Central memory CD4-positive, alpha-beta T cell (primary cell): ENCODE data around the gene ABHD17B.

Source experiments
- DNase-seq: peaks from one replicate; pipeline ENCODE4 v3.0.0; 2022

ABHD17B gene

GRCh38 chr9:71876106-71876505, 34.9 kb downstream of the ABHD17B start:
- DNase-seq: no peak

GRCh38 chr9:71875345-71875744, 35.6 kb downstream of the ABHD17B start:
- DNase-seq: no peak

GRCh38 chr9:71863631-71864030, 47.4 kb downstream of the ABHD17B start:
- no peak for DNase-seq

- DNase-seq: no peak
Measured at GRCh38 chr9:71861618-71862017, 49.4 kb downstream of the ABHD17B start.

GRCh38 chr9:71859939-71860338, 51.1 kb downstream of the ABHD17B start:
- no peak for DNase-seq

GRCh38 chr9:71858812-71859211, 52.2 kb downstream of the ABHD17B start:
- DNase-seq: no peak

GRCh38 chr9:71858102-71858798, 52.7 kb downstream of the ABHD17B start:
- no peak for DNase-seq

- DNase-seq: no peak
Measured at GRCh38 chr9:71857159-71857558, 53.8 kb downstream of the ABHD17B start.

GRCh38 chr9:71854811-71855210, 56.2 kb downstream of the ABHD17B start:
- DNase-seq: no peak

- DNase-seq: no peak
Measured at GRCh38 chr9:71853084-71853483, 57.9 kb downstream of the ABHD17B start.

- DNase-seq: no peak
Measured at GRCh38 chr9:71850996-71851395, 60.0 kb downstream of the ABHD17B start.

- DNase-seq: no peak
Measured at GRCh38 chr9:71847892-71848291, 63.1 kb downstream of the ABHD17B start.

GRCh38 chr9:71844808-71845207, 66.2 kb downstream of the ABHD17B start:
- no peak for DNase-seq

- no peak for DNase-seq
Measured at GRCh38 chr9:71839668-71840067, 71.3 kb downstream of the ABHD17B start.

- no peak for DNase-seq
Measured at GRCh38 chr9:71835596-71835995, 75.4 kb downstream of the ABHD17B start.

- DNase-seq: no peak
Measured at GRCh38 chr9:71830929-71831328, 80.1 kb downstream of the ABHD17B start.

GRCh38 chr9:71830153-71830552, 80.8 kb downstream of the ABHD17B start:
- DNase-seq: no peak

- DNase-seq: no peak
Measured at GRCh38 chr9:71826279-71826678, 84.7 kb downstream of the ABHD17B start.

GRCh38 chr9:71824257-71824656, 86.7 kb downstream of the ABHD17B start:
- DNase-seq: no peak

- no peak for DNase-seq
Measured at GRCh38 chr9:71822935-71823334, 88.1 kb downstream of the ABHD17B start.

- no peak for DNase-seq
Measured at GRCh38 chr9:71822456-71822855, 88.5 kb downstream of the ABHD17B start.

- DNase-seq: no peak
Measured at GRCh38 chr9:71821405-71821804, 89.6 kb downstream of the ABHD17B start.

- no peak for DNase-seq
Measured at GRCh38 chr9:71820403-71820921, 90.5 kb downstream of the ABHD17B start.

GRCh38 chr9:71819115-71819739, 91.8 kb downstream of the ABHD17B start:
- peak; percentile 38 for DNase-seq
